H9 (cell line): Measurements from ENCODE around the gene LRP3. TPM values are rescaled to one million over a fixed set of nuclear protein-coding genes. Genes with fewer than 3 reads are reported as not detected.

Source experiments
- DNase-seq: peaks from one replicate; pipeline ENCODE4 v3.0.0-alpha.2; 2017
- H2AFZ ChIP-seq: one replicate; pipeline ENCODE4 v1.6.1; 2013; ENCODE audit warnings: mild to moderate bottlenecking, low read length, control low read depth, moderate library complexity
- H2AK5ac ChIP-seq: 2 replicates; pipeline ENCODE4 v1.6.1; 2013; ENCODE audit warnings: low read length, control low read depth, mixed read lengths; ENCODE audit not compliant: insufficient read length
- H2BK120ac ChIP-seq: one replicate; pipeline ENCODE4 v1.6.1; 2013; ENCODE audit warnings: low read depth, mild to moderate bottlenecking, low read length, control low read depth, inconsistent platforms; ENCODE audit not compliant: poor library complexity, severe bottlenecking
- H2BK12ac ChIP-seq: 2 replicates; pipeline ENCODE4 v1.6.1; 2013; ENCODE audit warnings: low read length, control low read depth, mixed read lengths, low read depth; ENCODE audit not compliant: insufficient read length
- H2BK15ac ChIP-seq: 2 replicates; pipeline ENCODE4 v1.6.1; 2013; ENCODE audit warnings: low read depth, low read length, control low read depth
- H2BK20ac ChIP-seq: one replicate; pipeline ENCODE4 v1.6.1; 2013; ENCODE audit warnings: low read depth, mild to moderate bottlenecking, low read length, control low read depth, inconsistent platforms; ENCODE audit not compliant: poor library complexity, severe bottlenecking
- H2BK5ac ChIP-seq: 2 replicates; pipeline ENCODE4 v1.6.1; 2013; ENCODE audit warnings: low read length, control low read depth, mixed read lengths; ENCODE audit not compliant: insufficient read length
- H3K14ac ChIP-seq: 2 replicates; pipeline ENCODE4 v1.6.1; 2013; ENCODE audit warnings: low read length, control low read depth; ENCODE audit not compliant: insufficient read depth
- H3K18ac ChIP-seq: 2 replicates; pipeline ENCODE4 v1.6.1; 2013; ENCODE audit warnings: low read depth, mild to moderate bottlenecking, mixed read lengths, low read length, control low read depth; ENCODE audit not compliant: insufficient read length
- H3K23ac ChIP-seq: 2 replicates; pipeline ENCODE4 v1.6.1; 2013; ENCODE audit warnings: low read length, control low read depth, mixed read lengths, low read depth; ENCODE audit not compliant: insufficient read length
- H3K23me2 ChIP-seq: 2 replicates; pipeline ENCODE4 v1.6.1; 2013; ENCODE audit warnings: low read depth, mild to moderate bottlenecking, mixed read lengths, low read length, control low read depth; ENCODE audit not compliant: insufficient read length, poor library complexity, severe bottlenecking
- H3K27ac ChIP-seq: 2 replicates; pipeline ENCODE4 v1.5.1; 2013; ENCODE audit warnings: low read length, control low read depth, mixed read lengths, low read depth; ENCODE audit not compliant: insufficient read length
- H3K27me3 ChIP-seq: 2 replicates; pipeline ENCODE4 v1.6.1; 2013; ENCODE audit warnings: low read length, control low read depth, inconsistent platforms; ENCODE audit not compliant: insufficient read depth
- H3K4ac ChIP-seq: 2 replicates; pipeline ENCODE4 v1.6.1; 2013; ENCODE audit warnings: low read depth, mild to moderate bottlenecking, control low read depth, inconsistent platforms, low read length, moderate library complexity
- H3K4me1 ChIP-seq: 2 replicates; pipeline ENCODE4 v1.6.1; 2013; ENCODE audit warnings: low read length, control low read depth, inconsistent platforms; ENCODE audit not compliant: insufficient read depth
- H3K4me2 ChIP-seq: 2 replicates; pipeline ENCODE4 v1.6.1; 2013; ENCODE audit warnings: low read length, control low read depth, mixed read lengths; ENCODE audit not compliant: insufficient read length, insufficient read depth
- H3K56ac ChIP-seq: 2 replicates; pipeline ENCODE4 v1.6.1; 2013; ENCODE audit warnings: low read depth, mild to moderate bottlenecking, mixed read lengths, low read length, control low read depth; ENCODE audit not compliant: insufficient read length
- H3K79me1 ChIP-seq: 2 replicates; pipeline ENCODE4 v1.6.1; 2013; ENCODE audit warnings: low read depth, mild to moderate bottlenecking, moderate library complexity, low read length, control low read depth, inconsistent platforms; ENCODE audit not compliant: insufficient read depth, poor library complexity, severe bottlenecking
- H3K79me2 ChIP-seq: 2 replicates; pipeline ENCODE4 v1.6.1; 2013; ENCODE audit warnings: low read length, control low read depth, inconsistent platforms; ENCODE audit not compliant: insufficient read depth
- H3K9ac ChIP-seq: 2 replicates; pipeline ENCODE4 v1.6.1; 2013; ENCODE audit warnings: low read length, control low read depth, mixed read lengths; ENCODE audit not compliant: insufficient read length; ENCODE audit errors: extremely low read depth
- H3K9me3 ChIP-seq: one replicate; pipeline ENCODE4 v1.6.1; 2013; ENCODE audit warnings: low read depth, low read length, inconsistent platforms; ENCODE audit not compliant: control insufficient read depth
- H3T11ph ChIP-seq: one replicate; pipeline ENCODE4 v1.6.1; 2013; ENCODE audit warnings: mild to moderate bottlenecking, low read length, control low read depth, inconsistent platforms
- H4K20me1 ChIP-seq: one replicate; pipeline ENCODE4 v1.6.1; 2013; ENCODE audit not compliant: control insufficient read depth, insufficient read length, insufficient read depth
- H4K5ac ChIP-seq: 2 replicates; pipeline ENCODE4 v1.6.1; 2013; ENCODE audit warnings: low read depth, mild to moderate bottlenecking, mixed read lengths, low read length, control low read depth; ENCODE audit not compliant: insufficient read length
- H4K8ac ChIP-seq: replicated peaks from 2 replicates; pipeline ENCODE4 v1.6.1; 2013; ENCODE audit warnings: low read length, control low read depth, mixed read lengths, low read depth; ENCODE audit not compliant: insufficient read length
- H4K91ac ChIP-seq: 2 replicates; pipeline ENCODE4 v1.6.1; 2013; ENCODE audit warnings: low read depth, mild to moderate bottlenecking, moderate library complexity, mixed read lengths, low read length, control low read depth; ENCODE audit not compliant: insufficient read length
- H3K27ac Mint-ChIP-seq, 3 experiments: 2 replicates in 2 of 3; 3 replicates in 1 of 3; pipeline ENCODE4 v1.8.0; 2020 to 2021; ENCODE audit warnings: mixed read lengths in 3 of 3, mild to moderate bottlenecking in 1 of 3, moderate library complexity in 1 of 3
- H3K27me3 Mint-ChIP-seq: 2 replicates; pipeline ENCODE4 v1.8.0; 2021; ENCODE audit warnings: low read depth, mild to moderate bottlenecking, moderate library complexity, mixed read lengths
- H3K36me3 Mint-ChIP-seq, 3 experiments: 2 replicates in 2 of 3; 3 replicates in 1 of 3; pipeline ENCODE4 v1.8.0; 2020 to 2021; ENCODE audit warnings: low read depth in 3 of 3, mixed read lengths in 3 of 3; ENCODE audit not compliant: insufficient read depth in 1 of 3
- H3K4me1 Mint-ChIP-seq, 2 experiments: 2 replicates each; pipeline ENCODE4 v1.8.0; 2020; ENCODE audit warnings: mixed read lengths in 2 of 2
- H3K4me3 Mint-ChIP-seq, 2 experiments: 2 replicates in 1 of 2; 3 replicates in 1 of 2; pipeline ENCODE4 v1.8.0; 2020 to 2021; ENCODE audit warnings: mild to moderate bottlenecking in 2 of 2, mixed read lengths in 2 of 2, moderate library complexity in 1 of 2
- H3K9me3 Mint-ChIP-seq, 2 experiments: 2 replicates in 1 of 2; 3 replicates in 1 of 2; pipeline ENCODE4 v1.8.0; 2020; ENCODE audit warnings: mild to moderate bottlenecking in 2 of 2, mixed read lengths in 2 of 2, moderate library complexity in 1 of 2
- CTCF ChIP-seq: fragments of 200-600 bp; sonication (generic); conservative IDR thresholded peaks from 3 replicates; pipeline ENCODE4 v1.8.0; 2021; ENCODE audit warnings: antibody characterized with exemption, mild to moderate bottlenecking
- WGBS: extraction: QIAGEN DNeasy Blood & Tissue Kit; methylation state at CpG from one replicate; pipeline ENCODE4 v1.1.7; 2013; ENCODE audit warnings: missing lambda C conversion rate, low lambda C conversion rate, mixed read lengths; ENCODE audit not compliant: insufficient read length; ENCODE audit errors: extremely low coverage; 5-methylcytosine and 5-hydroxymethylcytosine counted together
- total RNA-seq: library from RNA; stranded (reverse); gene quantifications from 2 replicates; pipeline ENCODE4 v1.2.1, GENCODE V29; 2021

Gene LRP3
- total RNA-seq, 1 experiment from 2014 or later = 29.2 TPM

DNA sequence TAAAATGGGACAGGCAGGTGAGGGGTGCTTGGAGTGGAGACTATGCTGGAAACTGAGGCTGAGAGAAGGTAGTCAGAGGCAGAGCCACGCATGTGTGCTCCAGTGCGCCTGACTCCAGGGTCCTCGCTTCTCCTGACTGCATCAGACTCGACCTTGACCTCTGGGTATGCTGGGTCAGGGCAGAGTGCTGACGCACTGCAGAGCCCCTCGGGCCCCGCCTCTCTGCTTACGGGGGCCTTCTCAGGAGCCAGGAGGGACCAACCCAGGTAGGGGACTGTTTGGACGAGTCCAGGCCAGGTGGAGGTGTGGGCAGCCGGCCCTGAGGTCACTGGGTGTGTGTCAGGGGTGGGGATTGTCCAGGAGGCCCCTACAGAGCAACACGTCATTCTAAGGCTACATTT, 54.4 kb downstream of the LRP3 start:
- H3K9me3 ChIP-seq = no peaks in the 10 kb centered on the region
- H3K56ac ChIP-seq = no peak overlapping the region
- H3K23ac ChIP-seq = no peak overlapping the region
- no peak overlapping the region for H2AK5ac ChIP-seq
- Mint-ChIP-seq H3K27ac (no peak overlapping the region), H3K4me3 (no peak overlapping the region), H3K27me3 (peaks cover 10% of the 10 kb centered on the region), H3K9me3 (peaks cover 9 to 10% of the 10 kb centered on the region in 2 experiments; a peak in 3 of 5 replicates), H3K4me1 (peaks cover 0 to 3% of the 10 kb centered on the region in 2 experiments; a peak in 1 of 4 replicates), H3K36me3 (peaks cover 0 to 5% (median 3%) of the 10 kb centered on the region in 3 experiments; a peak in 2 of 7 replicates)
- no peak overlapping the region for H4K91ac ChIP-seq
- WGBS = no CpG with 5 or more reads among the region's 11 CpGs
- H3K14ac ChIP-seq = no peak overlapping the region
- no peak overlapping the region for H2BK15ac ChIP-seq
- H3K4me2 ChIP-seq = no peak overlapping the region
- no peaks in the 10 kb centered on the region for H3K79me2 ChIP-seq
- no peaks in the 10 kb centered on the region for H3K4me1 ChIP-seq
- H3K79me1 ChIP-seq = no peaks in the 10 kb centered on the region
- H4K8ac ChIP-seq = no peak overlapping the region
- H3K23me2 ChIP-seq = no peaks in the 10 kb centered on the region
- H4K5ac ChIP-seq = no peak overlapping the region
- H3K4ac ChIP-seq = no peak overlapping the region
- H3T11ph ChIP-seq = no peak overlapping the region
- H3K27me3 ChIP-seq = no peaks in the 10 kb centered on the region
- H3K27ac ChIP-seq = no peak overlapping the region
- no peak overlapping the region for H2BK120ac ChIP-seq
- no peak for DNase-seq
- no peaks in the 10 kb centered on the region for H4K20me1 ChIP-seq
- H3K9ac ChIP-seq = no peak overlapping the region
- no peak overlapping the region for H2BK20ac ChIP-seq
- no peak overlapping the region for H2BK5ac ChIP-seq
- H2AFZ ChIP-seq = no peak overlapping the region
- H3K18ac ChIP-seq = no peak overlapping the region
- H2BK12ac ChIP-seq = no peak overlapping the region
- no peak for TF ChIP-seq CTCF
